ENCODE measurements around the gene PFAS.

PFAS gene

DNA sequence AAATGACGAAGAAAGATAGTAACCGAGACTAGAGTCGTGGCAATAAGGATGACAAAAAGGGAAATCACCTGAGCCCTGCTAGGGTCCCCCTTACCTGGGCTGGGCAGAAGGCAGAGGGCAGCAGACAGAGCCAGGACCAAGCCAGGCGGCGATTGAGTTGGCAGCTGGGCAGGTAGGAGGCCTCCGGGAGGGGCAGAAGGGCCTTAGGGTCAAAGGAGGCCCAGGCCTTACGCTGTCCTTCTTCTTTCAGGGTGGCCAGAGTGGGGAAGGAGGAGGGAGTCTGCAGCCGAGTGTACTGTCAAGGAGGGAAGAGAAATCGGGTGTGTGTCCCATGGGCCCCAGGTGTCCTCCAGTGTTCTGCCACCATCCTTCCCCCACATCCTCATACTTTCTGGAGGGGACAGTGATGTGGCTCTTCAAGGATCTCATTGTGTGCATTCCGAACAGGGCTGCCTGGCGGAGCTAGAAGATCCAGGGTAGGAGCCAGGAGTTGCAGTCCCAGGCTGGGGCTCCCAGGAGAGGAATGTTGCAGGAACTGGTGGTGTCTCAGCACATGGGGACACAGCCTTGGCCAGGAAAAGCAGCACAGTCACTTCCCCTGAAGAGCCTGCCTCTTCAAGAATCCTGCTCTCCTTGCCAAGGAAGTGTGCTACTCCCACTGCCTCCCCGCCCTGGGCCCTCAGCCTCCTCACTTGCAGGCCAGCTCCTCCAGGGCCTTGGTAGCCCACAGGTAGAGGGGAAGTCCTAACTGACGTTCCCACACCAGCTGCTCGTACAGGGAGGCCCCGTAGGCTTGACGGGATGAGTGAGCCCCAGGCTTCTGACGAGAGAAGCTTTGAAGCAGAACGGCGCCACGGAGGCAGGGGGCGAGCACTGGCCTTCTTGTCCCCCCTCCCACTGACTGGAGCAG, 14.5 kb upstream of the PFAS start:
- TF ChIP-seq, protein P1, sequence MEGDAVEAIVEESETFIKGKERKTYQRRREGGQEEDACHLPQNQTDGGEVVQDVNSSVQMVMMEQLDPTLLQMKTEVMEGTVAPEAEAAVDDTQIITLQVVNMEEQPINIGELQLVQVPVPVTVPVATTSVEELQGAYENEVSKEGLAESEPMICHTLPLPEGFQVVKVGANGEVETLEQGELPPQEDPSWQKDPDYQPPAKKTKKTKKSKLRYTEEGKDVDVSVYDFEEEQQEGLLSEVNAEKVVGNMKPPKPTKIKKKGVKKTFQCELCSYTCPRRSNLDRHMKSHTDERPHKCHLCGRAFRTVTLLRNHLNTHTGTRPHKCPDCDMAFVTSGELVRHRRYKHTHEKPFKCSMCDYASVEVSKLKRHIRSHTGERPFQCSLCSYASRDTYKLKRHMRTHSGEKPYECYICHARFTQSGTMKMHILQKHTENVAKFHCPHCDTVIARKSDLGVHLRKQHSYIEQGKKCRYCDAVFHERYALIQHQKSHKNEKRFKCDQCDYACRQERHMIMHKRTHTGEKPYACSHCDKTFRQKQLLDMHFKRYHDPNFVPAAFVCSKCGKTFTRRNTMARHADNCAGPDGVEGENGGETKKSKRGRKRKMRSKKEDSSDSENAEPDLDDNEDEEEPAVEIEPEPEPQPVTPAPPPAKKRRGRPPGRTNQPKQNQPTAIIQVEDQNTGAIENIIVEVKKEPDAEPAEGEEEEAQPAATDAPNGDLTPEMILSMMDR (IDR thresholded peaks at IDR 0.05; ENCODE audit: borderline replicate concordance, insufficient read depth, low read depth, low read length): no peak
- H3K4me3 ChIP-seq (ENCODE audit: low read depth, low read length): no peak overlapping the region

DNA sequence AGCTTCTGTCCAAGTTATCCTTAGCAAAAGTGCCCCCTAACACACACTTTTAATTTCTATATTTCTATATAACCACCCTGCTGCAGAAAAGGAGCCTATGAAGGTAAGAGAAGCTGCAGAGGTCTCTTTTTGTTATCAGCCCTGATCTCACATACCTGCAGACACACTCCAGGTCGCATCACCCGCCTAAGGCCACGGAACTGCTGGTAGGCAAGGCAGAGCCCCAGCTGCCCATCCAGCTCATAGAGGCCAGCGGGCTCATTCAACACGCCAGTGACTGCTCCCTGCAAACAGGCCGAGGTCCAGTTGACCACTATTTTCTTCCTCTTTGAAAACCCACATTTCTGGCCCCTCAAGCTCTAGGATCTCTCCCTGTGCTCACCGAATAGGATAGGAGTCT, 13.4 kb upstream of the PFAS start:
- TF ChIP-seq, protein P1 (IDR thresholded peaks at IDR 0.05; ENCODE audit: borderline replicate concordance, insufficient read depth, low read depth, low read length): no peak
- no peak overlapping the region for H3K4me3 ChIP-seq (ENCODE audit: low read depth, low read length)

DNA sequence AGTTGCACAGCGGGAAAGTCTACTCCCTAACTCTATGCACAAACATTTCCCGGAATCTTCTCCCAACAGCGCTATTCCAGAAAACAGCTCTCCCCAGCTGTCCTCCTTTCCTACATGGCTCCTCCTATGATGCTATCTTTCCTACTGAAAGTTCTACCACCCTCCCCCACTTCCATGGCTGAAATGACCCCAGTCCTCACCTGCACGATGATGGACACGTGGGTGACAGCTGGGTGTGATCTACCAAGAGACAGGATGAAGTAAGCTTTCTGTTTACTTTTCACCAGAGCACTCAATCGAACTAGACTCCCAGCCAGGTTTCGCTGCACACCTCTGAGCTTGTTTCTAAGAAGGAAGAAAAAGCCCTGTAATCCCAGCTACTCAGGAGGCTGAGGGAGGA, 11.9 kb upstream of the PFAS start:
- no peak overlapping the region for H3K4me3 ChIP-seq (ENCODE audit: low read depth, low read length)
- TF ChIP-seq, protein P1 (IDR thresholded peaks at IDR 0.05; ENCODE audit: borderline replicate concordance, insufficient read depth, low read depth, low read length): no peak

GRCh38 chr17:8237886-8238285, 11.2 kb upstream of the PFAS start:
- no peak overlapping the region for H3K4me3 ChIP-seq (ENCODE audit: low read depth, low read length)
- TF ChIP-seq, protein P1 (IDR thresholded peaks at IDR 0.05; ENCODE audit: borderline replicate concordance, insufficient read depth, low read depth, low read length): no peak

DNA sequence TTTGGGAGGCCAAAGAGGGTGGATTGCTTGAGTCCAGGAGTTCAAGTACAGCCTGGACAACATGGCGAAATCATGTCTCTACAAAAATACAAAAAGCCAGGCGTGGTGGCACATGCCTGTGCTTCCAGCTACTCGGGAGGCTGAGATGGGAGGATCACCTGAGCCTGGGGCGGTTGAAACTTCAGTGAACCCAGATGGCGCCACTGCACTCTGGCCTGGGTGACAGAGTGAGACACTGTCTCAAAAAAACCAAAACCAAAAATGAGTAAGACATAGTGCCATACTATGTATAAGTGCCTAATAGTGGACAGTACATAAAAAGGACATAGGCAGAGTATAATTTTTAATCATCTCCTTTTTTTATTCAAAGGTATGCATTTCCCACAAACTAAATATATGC, 5.3 kb upstream of the PFAS start:
- TF ChIP-seq, protein P1 (IDR thresholded peaks at IDR 0.05; ENCODE audit: borderline replicate concordance, insufficient read depth, low read depth, low read length): no peak
- no peak overlapping the region for H3K4me3 ChIP-seq (ENCODE audit: low read depth, low read length)

DNA sequence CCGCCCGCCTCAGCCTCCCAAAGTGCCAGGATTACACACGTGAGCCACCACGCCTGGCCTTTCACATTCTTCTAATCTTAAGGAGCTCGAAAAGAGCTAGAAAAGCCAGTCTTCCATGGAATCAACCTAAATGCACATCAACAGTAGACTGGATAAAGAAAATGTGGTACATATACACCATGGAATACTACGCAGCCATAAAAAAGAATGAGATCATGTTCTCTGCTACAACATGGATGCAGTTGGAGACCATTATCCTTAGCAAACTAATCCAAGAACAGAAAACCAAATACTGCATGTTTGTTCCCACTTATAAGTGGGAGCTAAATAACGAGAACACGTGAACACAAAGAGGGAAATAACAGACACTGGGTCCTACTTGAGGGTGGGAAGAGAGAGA, 4.3 kb upstream of the PFAS start:
- TF ChIP-seq, protein P1 (IDR thresholded peaks at IDR 0.05; ENCODE audit: borderline replicate concordance, insufficient read depth, low read depth, low read length): no peak

More for the DNA sequence above, 4.3 kb upstream of the PFAS start:
- no peak overlapping the region for H3K4me3 ChIP-seq (ENCODE audit: low read depth, low read length)
